PC-9 (cell line): ENCODE results near the gene LMBRD2. TPM values are rescaled to one million over a fixed set of nuclear protein-coding genes. Genes with fewer than 3 reads are reported as not detected.

Source experiments
- BruUV-seq: library from RNA; stranded (reverse); fragments of 400-500 nt; replicated peaks from 2 replicates; lab custom pipeline; 2021; lab: Mats Ljungman, UMichigan
- CTCF ChIA-PET: fragments of 300-600 bp; sonication (Branson Sonifier 250); formaldehyde crosslinking; loops from one replicate; lab custom pipeline; 2022; ENCODE audit warnings: antibody characterized with exemption; lab: Charles Lee
- POLR2A ChIA-PET: fragments of 300-600 bp; sonication (Branson Sonifier 250); formaldehyde crosslinking; loops from one replicate; lab custom pipeline; 2022; ENCODE audit warnings: antibody characterized with exemption; ENCODE audit not compliant: unreplicated experiment; lab: Charles Lee
- DNase-seq, 2 experiments: peaks; one replicate each; pipeline versions ENCODE4 v3.0.0 to v3.0.0-alpha.2; 2015 to 2022; ENCODE audit warnings: mixed read lengths in 1 of 2
- H2AFZ ChIP-seq: fragments of 200-600 bp; sonication (generic); 2 replicates; pipeline ENCODE4 v1.8.1; 2017; ENCODE audit warnings: antibody characterized with exemption
- H3F3A ChIP-seq: fragments of 200-600 bp; sonication (generic); 2 replicates; pipeline ENCODE4 v1.8.1; 2017; ENCODE audit warnings: antibody characterized with exemption, mild to moderate bottlenecking, low read depth; ENCODE audit not compliant: insufficient read depth
- H3K27ac ChIP-seq: fragments of 200-600 bp; sonication (generic); 2 replicates; pipeline ENCODE4 v1.6.1; 2016; ENCODE audit warnings: mixed run types
- H3K27me3 ChIP-seq: fragments of 200-600 bp; sonication (generic); 2 replicates; pipeline ENCODE4 v1.6.1; 2016; ENCODE audit warnings: low read depth, mixed run types; ENCODE audit not compliant: insufficient read depth
- H3K36me3 ChIP-seq: fragments of 200-600 bp; sonication (generic); 2 replicates; pipeline ENCODE4 v1.6.1; 2016; ENCODE audit warnings: low read depth, mixed run types
- H3K4me1 ChIP-seq: fragments of 200-600 bp; sonication (generic); replicated peaks from 2 replicates; pipeline ENCODE4 v1.6.1; 2016; ENCODE audit warnings: mixed run types; ENCODE audit not compliant: insufficient read depth
- H3K4me2 ChIP-seq: fragments of 200-600 bp; sonication (generic); 2 replicates; pipeline ENCODE4 v1.6.1; 2017; ENCODE audit warnings: mixed run types
- H3K4me3 ChIP-seq: fragments of 200-600 bp; sonication (generic); 2 replicates; pipeline ENCODE4 v1.6.1; 2016; ENCODE audit warnings: mixed run types
- H3K79me2 ChIP-seq: fragments of 200-600 bp; sonication (generic); 2 replicates; pipeline ENCODE4 v1.6.1; 2017; ENCODE audit warnings: low read depth, mixed run types
- H3K9me2 ChIP-seq: fragments of 200-600 bp; sonication (generic); 2 replicates; pipeline ENCODE4 v1.8.1; 2017; ENCODE audit warnings: mild to moderate bottlenecking; ENCODE audit not compliant: insufficient read depth
- H3K9me3 ChIP-seq: fragments of 200-600 bp; sonication (generic); 2 replicates; pipeline ENCODE4 v1.8.1; 2016; ENCODE audit warnings: low read depth; ENCODE audit not compliant: insufficient read depth
- H4K20me1 ChIP-seq: fragments of 200-600 bp; sonication (generic); 2 replicates; pipeline ENCODE4 v1.8.1; 2017; ENCODE audit not compliant: insufficient read depth
- EZH2 ChIP-seq: fragments of 200-600 bp; sonication (generic); IDR thresholded peaks from 2 replicates; pipeline ENCODE4 v1.8.0; 2017; ENCODE audit warnings: antibody characterized with exemption, low read depth
- intact Hi-C: fragments of 100-400 bp; cut with micrococcal nuclease; formaldehyde crosslinking; loops from one replicate; pipeline ENCODE4 v1.10.0; 2022; ENCODE audit not compliant: unreplicated experiment
- total RNA-seq: library from RNA; stranded (reverse); gene quantifications from 2 replicates; pipeline ENCODE4 v1.2.3, GENCODE V29; 2021
- TF ChIP-seq, protein P1 (sequence below): fragments of 200-600 bp; sonication (generic); conservative IDR thresholded peaks from 2 replicates; pipeline ENCODE4 v1.6.1; 2017; ENCODE audit warnings: mixed run types, antibody characterized with exemption, mild to moderate bottlenecking, moderate library complexity

The LMBRD2 gene
- total RNA-seq, 1 experiment from 2014 or later: 18.0 TPM

GRCh38 chr5:36177715-36178523, 26.2 kb upstream of the LMBRD2 start:
- POLR2A ChIA-PET: no interaction called here
- BruUV-seq: no TSS peak
- CTCF ChIA-PET: interaction anchor here (0.6 to 1.7 kb wide), 9 partner anchors 11 to 128 kb away, joined by 3 to 8 read pairs (median 4); partner anchors contain the start of genes NADK2 and RANBP3L

DNA sequence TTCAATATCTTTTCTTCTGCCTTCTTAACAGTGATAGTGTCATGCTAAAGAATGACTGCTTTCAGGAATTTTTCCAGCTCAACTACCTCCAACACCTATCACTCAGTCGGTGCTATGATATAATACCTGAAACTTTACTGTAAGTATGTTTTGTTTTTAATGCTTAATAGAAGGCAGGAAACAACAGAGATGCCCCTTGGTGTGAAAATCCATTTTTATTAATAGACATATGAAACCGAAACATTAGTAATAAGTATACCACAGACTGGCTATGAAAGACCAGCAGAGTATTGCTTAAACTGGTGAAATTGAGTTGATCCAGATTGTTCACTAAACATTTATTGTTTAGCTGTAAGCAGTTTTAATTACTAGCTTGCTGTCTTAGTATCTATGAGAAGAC, 25.5 kb upstream of the LMBRD2 start:
- CTCF ChIA-PET: interaction anchor here (0.5 to 1.7 kb wide), 7 partner anchors 8 to 869 kb away, joined by 3 to 8 read pairs (median 3); partner anchors contain the start of gene NADK2

More at GRCh38 chr5:36177715-36178523, 26.2 kb upstream of the LMBRD2 start:
- H3K4me1 ChIP-seq: no peaks in the 10 kb centered on the region
- H3K27ac ChIP-seq: no peak overlapping the region
- H3K9me3 ChIP-seq: no peaks in the 10 kb centered on the region
- intact Hi-C loops: loop anchor here (1.0 to 5.0 kb wide), 5 partner anchors 63 to 514 kb away; partner anchors contain the start of gene NADK2
- peak in 1 of 2 experiments; percentile 11 for DNase-seq
- peaks cover 7% of the 10 kb centered on the region; the same call in 1 of the 2 replicates for H3F3A ChIP-seq
- H4K20me1 ChIP-seq: no peaks in the 10 kb centered on the region
- H3K4me2 ChIP-seq: no peak overlapping the region
- H3K4me3 ChIP-seq: no peak overlapping the region
- no peaks in the 10 kb centered on the region for H3K9me2 ChIP-seq
- H3K27me3 ChIP-seq: no peaks in the 10 kb centered on the region
- peaks cover 61% of the 10 kb centered on the region for H3K36me3 ChIP-seq
- H3K79me2 ChIP-seq: no peaks in the 10 kb centered on the region
- TF ChIP-seq EZH2: no peak
- TF ChIP-seq, protein P1, sequence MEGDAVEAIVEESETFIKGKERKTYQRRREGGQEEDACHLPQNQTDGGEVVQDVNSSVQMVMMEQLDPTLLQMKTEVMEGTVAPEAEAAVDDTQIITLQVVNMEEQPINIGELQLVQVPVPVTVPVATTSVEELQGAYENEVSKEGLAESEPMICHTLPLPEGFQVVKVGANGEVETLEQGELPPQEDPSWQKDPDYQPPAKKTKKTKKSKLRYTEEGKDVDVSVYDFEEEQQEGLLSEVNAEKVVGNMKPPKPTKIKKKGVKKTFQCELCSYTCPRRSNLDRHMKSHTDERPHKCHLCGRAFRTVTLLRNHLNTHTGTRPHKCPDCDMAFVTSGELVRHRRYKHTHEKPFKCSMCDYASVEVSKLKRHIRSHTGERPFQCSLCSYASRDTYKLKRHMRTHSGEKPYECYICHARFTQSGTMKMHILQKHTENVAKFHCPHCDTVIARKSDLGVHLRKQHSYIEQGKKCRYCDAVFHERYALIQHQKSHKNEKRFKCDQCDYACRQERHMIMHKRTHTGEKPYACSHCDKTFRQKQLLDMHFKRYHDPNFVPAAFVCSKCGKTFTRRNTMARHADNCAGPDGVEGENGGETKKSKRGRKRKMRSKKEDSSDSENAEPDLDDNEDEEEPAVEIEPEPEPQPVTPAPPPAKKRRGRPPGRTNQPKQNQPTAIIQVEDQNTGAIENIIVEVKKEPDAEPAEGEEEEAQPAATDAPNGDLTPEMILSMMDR: peak; percentile 83
- no peak overlapping the region for H2AFZ ChIP-seq

GRCh38 chr5:36175043-36175442, 23.4 kb upstream of the LMBRD2 start:
- Histone ChIP-seq H3K79me2 (no peaks in the 10 kb centered on the region), H2AFZ (no peak overlapping the region), H3K4me1 (no peaks in the 10 kb centered on the region), H3K9me3 (no peaks in the 10 kb centered on the region), H3K9me2 (no peaks in the 10 kb centered on the region), H3K4me2 (no peak overlapping the region), H3K27ac (no peak overlapping the region), H3K36me3 (peaks cover 70% of the 10 kb centered on the region), H3K4me3 (no peak overlapping the region), H3K27me3 (no peaks in the 10 kb centered on the region), H4K20me1 (no peaks in the 10 kb centered on the region; the same call in 1 of the 2 replicates), H3F3A (peaks cover 7% of the 10 kb centered on the region; the same call in 1 of the 2 replicates)
- ChIA-PET POLR2A (no interaction called here), CTCF (no interaction called here)
- DNase-seq: no peak
- no peak for TF ChIP-seq EZH2
- TF ChIP-seq, protein P1: no peak
- intact Hi-C loops: loop anchor here (2.0 to 5.0 kb wide), 3 partner anchors 14 to 517 kb away; no protein-coding TSS in a partner anchor
- BruUV-seq: no TSS peak

More for the DNA sequence above, 25.5 kb upstream of the LMBRD2 start:
- Histone ChIP-seq H3K79me2 (no peaks in the 10 kb centered on the region), H3K9me2 (no peaks in the 10 kb centered on the region), H4K20me1 (no peaks in the 10 kb centered on the region), H3K27ac (no peak overlapping the region), H3F3A (peaks cover 7% of the 10 kb centered on the region; the same call in 1 of the 2 replicates), H3K27me3 (no peaks in the 10 kb centered on the region), H3K4me2 (no peak overlapping the region), H3K36me3 (peaks cover 69% of the 10 kb centered on the region), H3K9me3 (no peaks in the 10 kb centered on the region), H3K4me3 (no peak overlapping the region), H2AFZ (no peak overlapping the region), H3K4me1 (no peaks in the 10 kb centered on the region)
- TF ChIP-seq, protein P1: no peak
- TF ChIP-seq EZH2: no peak
- intact Hi-C loops: loop anchor here (5.0 kb wide), 2 partner anchors 220 to 515 kb away; no protein-coding TSS in a partner anchor
- POLR2A ChIA-PET: no interaction called here
- no TSS peak for BruUV-seq
- DNase-seq: no peak
